ENCODE measurements around the gene TINAG. TPM values are rescaled to one million over a fixed set of nuclear protein-coding genes. Genes with fewer than 3 reads are reported as not detected.

Gene TINAG
- total RNA-seq, 2 experiments from 2014 or later = not detected

DNA sequence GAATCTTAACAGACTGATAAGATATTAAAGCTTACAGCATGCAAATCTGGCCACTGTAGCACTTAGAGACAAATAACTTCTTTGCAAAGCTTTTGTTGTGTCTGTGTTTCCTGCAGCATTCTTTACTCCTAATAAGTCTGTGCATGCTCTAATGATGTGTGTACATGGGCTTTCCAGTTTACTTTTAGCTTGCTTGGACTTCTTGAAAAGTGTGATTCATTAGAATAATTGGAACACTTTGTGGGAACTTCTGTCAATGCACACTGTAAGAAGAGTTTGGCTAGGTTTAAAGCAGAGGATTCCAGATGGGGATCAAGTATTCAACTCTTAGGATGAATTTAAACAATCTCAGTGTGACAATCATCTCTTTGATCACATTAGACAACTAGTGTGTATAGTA lies 22.1 kb upstream of the TINAG start:
- Mint-ChIP-seq H3K27ac (no peak overlapping the region), H3K27me3 (no peaks in the 10 kb centered on the region), H3K4me1 (ENCODE audit: low read depth) (no peaks in the 10 kb centered on the region), H3K9me3 (no peaks in the 10 kb centered on the region), H3K4me3 (no peak overlapping the region), H3K36me3 (ENCODE audit: low read depth) (no peaks in the 10 kb centered on the region)
- Histone ChIP-seq H3K9me3 (ENCODE audit: control insufficient read depth in 1 of 2, insufficient read depth in 1 of 2, low read length in 2 of 2) (no peaks in the 10 kb centered on the region), H3K27me3 (ENCODE audit: control insufficient read depth in 1 of 2, insufficient read depth in 2 of 2, low read length in 2 of 2) (no peaks in the 10 kb centered on the region), H3K4me1 (ENCODE audit: insufficient read depth, low read length) (no peaks in the 10 kb centered on the region), H3K4me3 (ENCODE audit: low read length) (no peak overlapping the region), H3K27ac (ENCODE audit: low read depth in 1 of 2, low read length in 2 of 2) (no peak overlapping the region), H3K36me3 (ENCODE audit: insufficient read depth, low read length) (no peaks in the 10 kb centered on the region)
- DNase-seq (no peak), ATAC-seq (ENCODE audit: poor library complexity) (no peak)
- intact Hi-C loops (cut with DNase I, micrococcal nuclease) = no loop called here
- POLR2A ChIA-PET = no interaction called here
- TF ChIP-seq, protein P1, sequence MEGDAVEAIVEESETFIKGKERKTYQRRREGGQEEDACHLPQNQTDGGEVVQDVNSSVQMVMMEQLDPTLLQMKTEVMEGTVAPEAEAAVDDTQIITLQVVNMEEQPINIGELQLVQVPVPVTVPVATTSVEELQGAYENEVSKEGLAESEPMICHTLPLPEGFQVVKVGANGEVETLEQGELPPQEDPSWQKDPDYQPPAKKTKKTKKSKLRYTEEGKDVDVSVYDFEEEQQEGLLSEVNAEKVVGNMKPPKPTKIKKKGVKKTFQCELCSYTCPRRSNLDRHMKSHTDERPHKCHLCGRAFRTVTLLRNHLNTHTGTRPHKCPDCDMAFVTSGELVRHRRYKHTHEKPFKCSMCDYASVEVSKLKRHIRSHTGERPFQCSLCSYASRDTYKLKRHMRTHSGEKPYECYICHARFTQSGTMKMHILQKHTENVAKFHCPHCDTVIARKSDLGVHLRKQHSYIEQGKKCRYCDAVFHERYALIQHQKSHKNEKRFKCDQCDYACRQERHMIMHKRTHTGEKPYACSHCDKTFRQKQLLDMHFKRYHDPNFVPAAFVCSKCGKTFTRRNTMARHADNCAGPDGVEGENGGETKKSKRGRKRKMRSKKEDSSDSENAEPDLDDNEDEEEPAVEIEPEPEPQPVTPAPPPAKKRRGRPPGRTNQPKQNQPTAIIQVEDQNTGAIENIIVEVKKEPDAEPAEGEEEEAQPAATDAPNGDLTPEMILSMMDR (IDR thresholded peaks at IDR 0.05) = no peak
- CTCF ChIA-PET = no interaction called here

DNA sequence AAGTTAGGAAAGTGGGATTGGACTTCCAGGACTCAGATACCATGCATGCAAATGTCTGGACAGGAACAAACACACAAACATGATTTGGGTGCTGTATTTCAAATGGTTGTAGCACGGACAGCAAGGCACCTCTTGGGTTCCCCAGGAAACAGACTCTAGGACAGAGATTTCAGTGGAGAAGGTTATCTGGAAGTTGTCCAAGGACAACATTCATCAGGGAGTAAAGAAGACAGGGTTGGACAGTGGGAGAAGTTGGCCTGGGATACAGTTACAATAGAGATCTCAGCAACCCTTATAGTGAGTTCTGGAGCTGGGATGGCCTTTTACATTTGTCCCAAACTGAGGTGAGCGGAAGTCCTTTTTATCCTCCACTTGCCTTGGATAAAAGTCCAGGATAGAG lies 19.8 kb upstream of the TINAG start:
- Mint-ChIP-seq H3K36me3 (ENCODE audit: low read depth) (no peaks in the 10 kb centered on the region), H3K4me3 (no peak overlapping the region), H3K4me1 (ENCODE audit: low read depth) (no peaks in the 10 kb centered on the region), H3K27ac (no peak overlapping the region), H3K9me3 (peaks cover 3% of the 10 kb centered on the region), H3K27me3 (no peaks in the 10 kb centered on the region)
- H3K4me1 ChIP-seq (ENCODE audit: insufficient read depth, low read length) = no peaks in the 10 kb centered on the region
- H3K4me3 ChIP-seq (ENCODE audit: low read length) = no peak overlapping the region
- ChIA-PET POLR2A (no interaction called here), CTCF (no interaction called here)
- ATAC-seq (ENCODE audit: poor library complexity) (no peak), DNase-seq (no peak)
- no peaks in the 10 kb centered on the region for H3K36me3 ChIP-seq (ENCODE audit: insufficient read depth, low read length)
- no peaks in the 10 kb centered on the region for H3K27me3 ChIP-seq (ENCODE audit: control insufficient read depth in 1 of 2, insufficient read depth in 2 of 2, low read length in 2 of 2)
- H3K9me3 ChIP-seq (ENCODE audit: control insufficient read depth in 1 of 2, insufficient read depth in 1 of 2, low read length in 2 of 2) = no peaks in the 10 kb centered on the region
- TF ChIP-seq, protein P1 (IDR thresholded peaks at IDR 0.05) = no peak
- H3K27ac ChIP-seq (ENCODE audit: low read depth in 1 of 2, low read length in 2 of 2) = no peak overlapping the region
- intact Hi-C loops (cut with DNase I, micrococcal nuclease) = no loop called here

DNA sequence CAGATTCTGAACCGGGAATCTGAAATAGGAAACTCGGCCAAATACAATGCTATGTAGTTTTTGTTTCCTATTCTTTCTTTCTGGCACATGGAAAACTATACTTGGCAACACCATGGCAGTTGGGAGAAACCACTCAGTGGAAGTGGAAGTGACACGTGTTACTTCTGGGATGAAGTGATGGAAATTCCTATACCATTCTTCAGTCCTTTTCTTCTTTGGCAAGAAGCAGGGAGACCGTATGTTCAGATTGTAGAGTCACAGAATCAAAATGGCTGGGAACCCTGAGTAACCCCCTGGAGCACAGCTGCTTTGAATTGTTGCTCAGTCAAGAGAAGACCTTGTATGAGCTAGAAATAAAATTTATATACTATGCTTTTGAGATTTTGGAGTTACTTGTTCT lies 18.8 kb upstream of the TINAG start:
- ChIA-PET CTCF (no interaction called here), POLR2A (no interaction called here)
- Mint-ChIP-seq H3K4me1 (ENCODE audit: low read depth) (no peaks in the 10 kb centered on the region), H3K36me3 (ENCODE audit: low read depth) (no peaks in the 10 kb centered on the region), H3K4me3 (no peak overlapping the region), H3K9me3 (peaks cover 4% of the 10 kb centered on the region), H3K27ac (no peak overlapping the region), H3K27me3 (no peaks in the 10 kb centered on the region)
- Histone ChIP-seq H3K36me3 (ENCODE audit: insufficient read depth, low read length) (no peaks in the 10 kb centered on the region), H3K9me3 (ENCODE audit: control insufficient read depth in 1 of 2, insufficient read depth in 1 of 2, low read length in 2 of 2) (no peaks in the 10 kb centered on the region), H3K27ac (ENCODE audit: low read depth in 1 of 2, low read length in 2 of 2) (no peak overlapping the region), H3K4me1 (ENCODE audit: insufficient read depth, low read length) (no peaks in the 10 kb centered on the region), H3K27me3 (ENCODE audit: control insufficient read depth in 1 of 2, insufficient read depth in 2 of 2, low read length in 2 of 2) (no peaks in the 10 kb centered on the region), H3K4me3 (ENCODE audit: low read length) (no peak overlapping the region)
- ATAC-seq (ENCODE audit: poor library complexity) (no peak), DNase-seq (no peak)
- intact Hi-C loops (cut with DNase I, micrococcal nuclease) = no loop called here
- TF ChIP-seq, protein P1 (IDR thresholded peaks at IDR 0.05) = no peak
